Endodermal cell (in vitro differentiated cells): ENCODE data around the gene SCGB1A1. TPM values are rescaled to one million over a fixed set of nuclear protein-coding genes. Genes with fewer than 3 reads are reported as not detected.

Experiments used
- DNase-seq: peaks from one replicate; pipeline ENCODE4 v3.0.0-alpha.2; 2017
- H3K27ac ChIP-seq: 2 replicates; pipeline ENCODE4 v1.5.1; 2013; ENCODE audit warnings: mild to moderate bottlenecking, low read depth, low read length, moderate library complexity
- H3K27me3 ChIP-seq: 2 replicates; pipeline ENCODE4 v1.6.1; 2013; ENCODE audit warnings: mild to moderate bottlenecking, low read length, moderate library complexity; ENCODE audit not compliant: insufficient read depth, control insufficient read depth, poor library complexity, severe bottlenecking
- H3K36me3 ChIP-seq: 2 replicates; pipeline ENCODE4 v1.7.0; 2013; ENCODE audit warnings: mild to moderate bottlenecking, low read length, moderate library complexity; ENCODE audit not compliant: control insufficient read depth, insufficient read depth
- H3K4me1 ChIP-seq: one replicate; pipeline ENCODE4 v1.7.0; 2013; ENCODE audit warnings: low read length; ENCODE audit not compliant: control insufficient read depth, insufficient read depth
- H3K4me3 ChIP-seq: 2 replicates; pipeline ENCODE4 v1.5.1; 2013; ENCODE audit warnings: mild to moderate bottlenecking, low read length, moderate library complexity
- H3K9ac ChIP-seq: 2 replicates; pipeline ENCODE4 v1.6.1; 2013; ENCODE audit warnings: mild to moderate bottlenecking, low read length, moderate library complexity; ENCODE audit not compliant: poor library complexity, severe bottlenecking; ENCODE audit errors: extremely low read depth
- H3K9me3 ChIP-seq: 2 replicates; pipeline ENCODE4 v1.6.1; 2013; ENCODE audit warnings: mild to moderate bottlenecking, low read length, moderate library complexity; ENCODE audit not compliant: control insufficient read depth
- H3K27ac Mint-ChIP-seq: 2 replicates; pipeline ENCODE4 v1.8.0; 2020; ENCODE audit warnings: mixed read lengths
- H3K27me3 Mint-ChIP-seq: 2 replicates; pipeline ENCODE4 v1.8.0; 2021; ENCODE audit warnings: mild to moderate bottlenecking, mixed read lengths; ENCODE audit not compliant: insufficient read depth
- H3K36me3 Mint-ChIP-seq: 2 replicates; pipeline ENCODE4 v1.8.0; 2020; ENCODE audit warnings: low read depth, mixed read lengths
- H3K4me1 Mint-ChIP-seq: 2 replicates; pipeline ENCODE4 v1.8.0; 2020; ENCODE audit warnings: mixed read lengths
- H3K4me3 Mint-ChIP-seq: 2 replicates; pipeline ENCODE4 v1.8.0; 2020; ENCODE audit warnings: mild to moderate bottlenecking, moderate library complexity, mixed read lengths
- H3K9me3 Mint-ChIP-seq: 2 replicates; pipeline ENCODE4 v1.8.0; 2020; ENCODE audit warnings: mild to moderate bottlenecking, mixed read lengths
- CTCF ChIP-seq: fragments of 200-600 bp; sonication (generic); conservative IDR thresholded peaks from 2 replicates; pipeline ENCODE4 v1.5.0; 2021; ENCODE audit warnings: antibody characterized with exemption, mild to moderate bottlenecking
- WGBS, 2 experiments: methylation state at CpG; one replicate each; pipeline versions ENCODE4 v1.1.5 to v1.1.7; 2013; ENCODE audit warnings: missing lambda C conversion rate in 2 of 2, mixed read lengths in 1 of 2; ENCODE audit not compliant: insufficient coverage in 1 of 2, insufficient read length in 1 of 2; 5-methylcytosine and 5-hydroxymethylcytosine counted together
- total RNA-seq, 2 donors: library from RNA; stranded (reverse); fragmentation: NEBNext Ultra II Directional in 1 of 2; extraction: Animal tissue kit (Norgen Biotek cat#: 25700) in 1 of 2; gene quantifications; 2 replicates in 1 of 2; 3 replicates in 1 of 2; pipeline ENCODE4 v1.2.1, GENCODE V29; 2021

Gene SCGB1A1
- total RNA-seq, 2 donors from 2014 or later, result not detected

- Histone ChIP-seq H3K4me1 (peaks cover 6% of the 10 kb centered on the region), H3K9me3 (no peaks in the 10 kb centered on the region), H3K27me3 (no peaks in the 10 kb centered on the region), H3K36me3 (no peaks in the 10 kb centered on the region), H3K4me3 (no peak overlapping the region), H3K27ac (no peak overlapping the region), H3K9ac (no peak overlapping the region)
- Mint-ChIP-seq H3K36me3 (peaks cover 8% of the 10 kb centered on the region), H3K4me3 (no peak overlapping the region), H3K4me1 (peaks cover 25% of the 10 kb centered on the region), H3K27ac (no peak overlapping the region), H3K9me3 (no peaks in the 10 kb centered on the region), H3K27me3 (no peaks in the 10 kb centered on the region)
- DNase-seq, result no peak
- TF ChIP-seq CTCF, result no peak
- WGBS, 2 experiments, result 92 to 100% methylated on average over 7 to 9 of the region's 11 CpGs
Observed at GRCh38 chr11:62388999-62389398, 29.8 kb upstream of the SCGB1A1 start.

- Histone ChIP-seq H3K9me3 (no peaks in the 10 kb centered on the region), H3K36me3 (no peaks in the 10 kb centered on the region), H3K4me3 (no peak overlapping the region), H3K4me1 (peaks cover 6% of the 10 kb centered on the region), H3K27me3 (no peaks in the 10 kb centered on the region), H3K27ac (no peak overlapping the region), H3K9ac (no peak overlapping the region)
- 74 to 76% methylated on average over 5 of the region's 5 CpGs for WGBS, 2 experiments
- Mint-ChIP-seq H3K4me3 (no peak overlapping the region), H3K36me3 (peaks cover 8% of the 10 kb centered on the region), H3K27me3 (no peaks in the 10 kb centered on the region), H3K27ac (no peak overlapping the region), H3K4me1 (peaks cover 31% of the 10 kb centered on the region), H3K9me3 (no peaks in the 10 kb centered on the region)
- no peak for TF ChIP-seq CTCF
- DNase-seq, result no peak
Observed at GRCh38 chr11:62390237-62390636, 28.6 kb upstream of the SCGB1A1 start.

- Histone ChIP-seq H3K27me3 (no peaks in the 10 kb centered on the region), H3K9me3 (no peaks in the 10 kb centered on the region), H3K4me3 (no peak overlapping the region), H3K36me3 (no peaks in the 10 kb centered on the region), H3K27ac (no peak overlapping the region), H3K4me1 (peaks cover 6% of the 10 kb centered on the region), H3K9ac (no peak overlapping the region)
- H3K27ac Mint-ChIP-seq, result no peak overlapping the region
- 92 to 100% methylated on average over 1 of the region's 1 CpG for WGBS, 2 experiments
- DNase-seq, result no peak
- H3K27me3 Mint-ChIP-seq, result no peaks in the 10 kb centered on the region
- H3K9me3 Mint-ChIP-seq, result no peaks in the 10 kb centered on the region
- no peak for TF ChIP-seq CTCF
- H3K36me3 Mint-ChIP-seq, result peaks cover 8% of the 10 kb centered on the region
- H3K4me1 Mint-ChIP-seq, result peaks cover 31% of the 10 kb centered on the region
- no peak overlapping the region for H3K4me3 Mint-ChIP-seq
Observed at GRCh38 chr11:62390722-62391121, 28.1 kb upstream of the SCGB1A1 start.
